HFF-Myc (cell line): ENCODE results near the gene RHOC.
"Not testable (repeated sequence)": the region's sequence is repeated elsewhere in the genome, so short reads cannot be mapped to it uniquely, and the experiment has no call there.

Source experiments
- DNase-seq: peaks from one replicate; pipeline ENCODE4 v3.0.0-alpha.2; 2011; ENCODE audit warnings: low read depth; ENCODE audit errors: extremely low read depth
- H3K4me3 ChIP-seq: replicated peaks from 2 replicates; pipeline ENCODE4 v1.5.1; 2011; ENCODE audit warnings: low read depth, mild to moderate bottlenecking, control low read depth, low read length
- CTCF ChIP-seq: IDR thresholded peaks from 2 replicates; pipeline ENCODE4 v1.5.1; 2012; ENCODE audit warnings: mild to moderate bottlenecking, low read depth, low read length, control low read depth; ENCODE audit errors: missing control alignments

The RHOC gene

GRCh38 chr1:112735752-112736151 lies 28.8 kb upstream of the RHOC start:
- peak; percentile 42 for DNase-seq
- no peak overlapping the region for H3K4me3 ChIP-seq

GRCh38 chr1:112731451-112731850 lies 24.5 kb upstream of the RHOC start:
- no peak overlapping the region for H3K4me3 ChIP-seq
- no peak for TF ChIP-seq CTCF
- no peak for DNase-seq

More at GRCh38 chr1:112735752-112736151, 28.8 kb upstream of the RHOC start:
- no peak for TF ChIP-seq CTCF

GRCh38 chr1:112729909-112730308 lies 23.0 kb upstream of the RHOC start:
- no peak for DNase-seq
- no peak overlapping the region for H3K4me3 ChIP-seq
- TF ChIP-seq CTCF, result no peak

- not testable (repeated sequence) for DNase-seq, H3K4me3 ChIP-seq
Observed at GRCh38 chr1:112729011-112729410, 22.1 kb upstream of the RHOC start.

- DNase-seq, H3K4me3 ChIP-seq: not testable (repeated sequence)
Observed at GRCh38 chr1:112728306-112728971, 21.5 kb upstream of the RHOC start.

- no peak for TF ChIP-seq CTCF
- no peak for DNase-seq
- no peak overlapping the region for H3K4me3 ChIP-seq
Observed at GRCh38 chr1:112727716-112728115, 20.8 kb upstream of the RHOC start.

- not testable (repeated sequence) for H3K4me3 ChIP-seq, DNase-seq
Observed at GRCh38 chr1:112724240-112724639, 17.3 kb upstream of the RHOC start.

GRCh38 chr1:112723511-112723839 lies 16.5 kb upstream of the RHOC start:
- TF ChIP-seq CTCF, result no peak
- no peak for DNase-seq
- H3K4me3 ChIP-seq, result no peak overlapping the region
